MCF 10A (cell line): ENCODE data around the gene CELSR1. TPM values are rescaled to one million over a fixed set of nuclear protein-coding genes. Genes with fewer than 3 reads are reported as not detected.
"Not testable (repeated sequence)": the region's sequence is repeated elsewhere in the genome, so short reads cannot be mapped to it uniquely, and the experiment has no call there.

Experiments used
- BruUV-seq: library from RNA; stranded (reverse); fragments of 400-500 nt; replicated peaks from 2 replicates; lab custom pipeline; 2021; lab: Mats Ljungman, UMichigan
- CTCF ChIA-PET: fragments of 300-600 bp; sonication (Branson Sonifier 250); formaldehyde crosslinking; extraction: SDS; loops from one replicate; lab custom pipeline; 2021; ENCODE audit warnings: antibody characterized with exemption, inconsistent platforms; lab: Yijun Ruan, JAX
- POLR2A ChIA-PET: fragments of 300-600, 350-650 bp; sonication (Branson Sonifier 250); formaldehyde crosslinking; extraction: SDS; loops from one replicate; lab custom pipeline; 2020; ENCODE audit warnings: antibody characterized with exemption, inconsistent platforms; lab: Yijun Ruan, JAX
- DNase-seq: peaks from one replicate; pipeline ENCODE4 v3.0.0-alpha.2; 2018; ENCODE audit not compliant: unreplicated experiment
- H3K27ac Mint-ChIP-seq: one replicate; pipeline ENCODE4 v1.8.0; 2022; ENCODE audit warnings: mild to moderate bottlenecking, low read depth, mixed read lengths; ENCODE audit not compliant: unreplicated experiment
- H3K27me3 Mint-ChIP-seq: one replicate; pipeline ENCODE4 v1.8.0; 2022; ENCODE audit warnings: mixed read lengths; ENCODE audit not compliant: insufficient read depth, unreplicated experiment
- H3K36me3 Mint-ChIP-seq: one replicate; pipeline ENCODE4 v1.8.0; 2022; ENCODE audit warnings: mild to moderate bottlenecking, moderate library complexity, mixed read lengths; ENCODE audit not compliant: insufficient read depth, unreplicated experiment
- H3K4me1 Mint-ChIP-seq: one replicate; pipeline ENCODE4 v1.8.0; 2022; ENCODE audit warnings: mixed read lengths; ENCODE audit not compliant: insufficient read depth, unreplicated experiment
- H3K4me3 Mint-ChIP-seq: one replicate; pipeline ENCODE4 v1.8.0; 2022; ENCODE audit warnings: mild to moderate bottlenecking, moderate library complexity, mixed read lengths; ENCODE audit not compliant: unreplicated experiment
- H3K9me3 Mint-ChIP-seq: one replicate; pipeline ENCODE4 v1.8.0; 2022; ENCODE audit warnings: mixed read lengths; ENCODE audit not compliant: unreplicated experiment
- CTCF ChIP-seq: fragments of 200-600 bp; IDR thresholded peaks from one replicate; pipeline ENCODE4 v1.8.0; 2022; ENCODE audit warnings: antibody characterized with exemption, mild to moderate bottlenecking; ENCODE audit not compliant: unreplicated experiment
- intact Hi-C: fragments of 100-400 bp; cut with micrococcal nuclease; formaldehyde crosslinking; loops from 2 replicates; pipeline ENCODE4 v1.14.1; 2022
- total RNA-seq: library from RNA; stranded (reverse); gene quantifications from 2 replicates; pipeline ENCODE4 v1.2.3, GENCODE V29; 2022

Gene CELSR1
- total RNA-seq, 1 experiment from 2014 or later: 49.1 TPM

- H3K9me3 Mint-ChIP-seq: no peaks in the 10 kb centered on the region
- TF ChIP-seq CTCF: no peak
- ChIA-PET POLR2A (interaction anchor here (3.9 kb wide), 1 partner anchor 10 kb away, joined by 39 read pairs; no protein-coding TSS in a partner anchor), CTCF (no interaction called here)
- H3K4me1 Mint-ChIP-seq: peaks cover 23% of the 10 kb centered on the region
- H3K27me3 Mint-ChIP-seq: no peaks in the 10 kb centered on the region
- intact Hi-C loops: no loop called here
- DNase-seq: no peak
- no peak overlapping the region for H3K4me3 Mint-ChIP-seq
- peaks cover 22% of the 10 kb centered on the region for H3K36me3 Mint-ChIP-seq
- no peak overlapping the region for H3K27ac Mint-ChIP-seq
- no TSS peak for BruUV-seq
These were observed 20.1 kb downstream of the CELSR1 start for GRCh38 chr22:46517255-46517761.

- no TSS peak for BruUV-seq
- no peak for TF ChIP-seq CTCF
These were observed 20.8 kb downstream of the CELSR1 start for GRCh38 chr22:46516638-46517037.

GRCh38 chr22:46516112-46516487 lies 21.3 kb downstream of the CELSR1 start:
- DNase-seq, intact Hi-C loops, H3K27ac Mint-ChIP-seq, BruUV-seq, H3K4me3 Mint-ChIP-seq, H3K9me3 Mint-ChIP-seq, H3K27me3 Mint-ChIP-seq: not testable (repeated sequence)
- H3K36me3 Mint-ChIP-seq: peaks cover 18% of the 10 kb centered on the region
- POLR2A ChIA-PET: interaction anchor here (3.6 to 3.9 kb wide), 2 partner anchors 11 to 23 kb away, joined by 19 to 39 read pairs; no protein-coding TSS in a partner anchor
- peaks cover 23% of the 10 kb centered on the region for H3K4me1 Mint-ChIP-seq
- CTCF ChIA-PET: interaction anchor here (0.6 to 0.8 kb wide), 2 partner anchors 20 to 148 kb away, joined by 3 read pairs; no protein-coding TSS in a partner anchor

More at GRCh38 chr22:46516638-46517037, 20.8 kb downstream of the CELSR1 start:
- H3K36me3 Mint-ChIP-seq: peaks cover 19% of the 10 kb centered on the region
- no peaks in the 10 kb centered on the region for H3K27me3 Mint-ChIP-seq
- POLR2A ChIA-PET: interaction anchor here (3.6 to 3.9 kb wide), 2 partner anchors 11 to 22 kb away, joined by 19 to 39 read pairs; no protein-coding TSS in a partner anchor
- H3K9me3 Mint-ChIP-seq: no peaks in the 10 kb centered on the region
- CTCF ChIA-PET: interaction anchor here (0.6 to 0.8 kb wide), 2 partner anchors 21 to 149 kb away, joined by 3 read pairs; no protein-coding TSS in a partner anchor
- H3K4me1 Mint-ChIP-seq: peaks cover 23% of the 10 kb centered on the region
- intact Hi-C loops: no loop called here
- DNase-seq: no peak
- H3K4me3 Mint-ChIP-seq: no peak overlapping the region
- no peak overlapping the region for H3K27ac Mint-ChIP-seq

GRCh38 chr22:46515208-46516111 lies 22.0 kb downstream of the CELSR1 start:
- POLR2A ChIA-PET: interaction anchor here (0.6 to 3.9 kb wide), 14 partner anchors 8 to 459 kb away, joined by 3 to 39 read pairs (median 4); partner anchors contain the start of gene TRMU
- Mint-ChIP-seq H3K27ac (peak overlapping the region; percentile 46), H3K9me3 (no peaks in the 10 kb centered on the region), H3K4me1 (peaks cover 23% of the 10 kb centered on the region), H3K4me3 (peak overlapping the region; percentile 19), H3K36me3 (peaks cover 11% of the 10 kb centered on the region), H3K27me3 (no peaks in the 10 kb centered on the region)
- no peak for TF ChIP-seq CTCF
- CTCF ChIA-PET: interaction anchor here (0.7 kb wide), 2 partner anchors 13 to 67 kb away, joined by 3 to 4 read pairs; no protein-coding TSS in a partner anchor
- intact Hi-C loops: no loop called here
- BruUV-seq: no TSS peak
- DNase-seq: no peak
